ENCODE data around the gene LGR4.
"Not testable (repeated sequence)": the region's sequence is repeated elsewhere in the genome, so short reads cannot be mapped to it uniquely, and the experiment has no call there.

LGR4 gene

GRCh38 chr11:27455667-27456066 lies 16.9 kb downstream of the LGR4 start:
- no peak for DNase-seq

- no peak for DNase-seq
Observed at GRCh38 chr11:27453701-27454100, 18.9 kb downstream of the LGR4 start.

GRCh38 chr11:27452147-27452546 lies 20.4 kb downstream of the LGR4 start:
- DNase-seq, result no peak

- no peak for DNase-seq
Observed at GRCh38 chr11:27451244-27451965, 21.2 kb downstream of the LGR4 start.

GRCh38 chr11:27448184-27448540 lies 24.4 kb downstream of the LGR4 start:
- not testable (repeated sequence) for DNase-seq

DNA sequence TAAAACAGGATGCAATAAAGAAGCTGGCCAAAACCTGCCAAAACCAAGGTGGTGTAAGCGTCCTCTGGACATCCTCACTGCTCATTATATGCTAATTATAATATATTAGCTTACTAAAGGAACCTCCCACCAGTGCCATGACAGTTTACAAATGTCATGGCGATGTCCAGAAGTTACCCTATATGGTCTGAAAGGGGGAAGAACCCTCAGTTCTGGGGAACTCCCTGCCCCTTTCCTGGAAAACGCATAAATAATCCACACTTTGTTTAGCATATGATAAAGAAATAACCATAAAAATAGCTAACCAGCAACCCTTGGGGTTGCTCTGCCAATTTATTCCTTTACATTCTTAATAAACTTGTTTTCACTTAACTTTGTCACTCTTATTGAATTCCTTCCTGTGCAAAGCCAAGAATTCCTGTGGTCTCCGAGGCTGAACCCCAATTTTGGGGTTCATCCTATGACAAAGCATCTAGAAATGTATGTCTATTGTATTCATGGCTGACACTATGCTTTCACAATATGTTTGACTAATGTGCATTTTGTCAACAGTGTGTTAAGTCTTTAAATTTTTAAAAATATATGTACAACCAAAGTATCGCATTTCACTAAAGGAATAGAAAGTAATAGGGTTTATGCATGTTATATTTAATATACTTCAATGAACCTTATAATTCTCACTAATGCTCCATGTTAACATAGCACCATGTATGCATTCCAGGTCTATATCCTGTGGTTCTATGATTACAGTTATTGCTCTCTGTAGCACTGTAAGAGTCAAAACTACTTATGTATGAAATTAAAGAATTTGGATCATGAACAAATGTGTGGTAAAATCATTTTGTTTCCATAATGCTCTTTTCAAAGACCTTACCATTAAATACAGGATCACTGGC lies 25.1 kb downstream of the LGR4 start:
- DNase-seq, result no peak

- DNase-seq, result no peak
Observed at GRCh38 chr11:27445625-27446024, 27.0 kb downstream of the LGR4 start.

- no peak for DNase-seq
Observed at GRCh38 chr11:27444801-27445215, 27.8 kb downstream of the LGR4 start.

DNA sequence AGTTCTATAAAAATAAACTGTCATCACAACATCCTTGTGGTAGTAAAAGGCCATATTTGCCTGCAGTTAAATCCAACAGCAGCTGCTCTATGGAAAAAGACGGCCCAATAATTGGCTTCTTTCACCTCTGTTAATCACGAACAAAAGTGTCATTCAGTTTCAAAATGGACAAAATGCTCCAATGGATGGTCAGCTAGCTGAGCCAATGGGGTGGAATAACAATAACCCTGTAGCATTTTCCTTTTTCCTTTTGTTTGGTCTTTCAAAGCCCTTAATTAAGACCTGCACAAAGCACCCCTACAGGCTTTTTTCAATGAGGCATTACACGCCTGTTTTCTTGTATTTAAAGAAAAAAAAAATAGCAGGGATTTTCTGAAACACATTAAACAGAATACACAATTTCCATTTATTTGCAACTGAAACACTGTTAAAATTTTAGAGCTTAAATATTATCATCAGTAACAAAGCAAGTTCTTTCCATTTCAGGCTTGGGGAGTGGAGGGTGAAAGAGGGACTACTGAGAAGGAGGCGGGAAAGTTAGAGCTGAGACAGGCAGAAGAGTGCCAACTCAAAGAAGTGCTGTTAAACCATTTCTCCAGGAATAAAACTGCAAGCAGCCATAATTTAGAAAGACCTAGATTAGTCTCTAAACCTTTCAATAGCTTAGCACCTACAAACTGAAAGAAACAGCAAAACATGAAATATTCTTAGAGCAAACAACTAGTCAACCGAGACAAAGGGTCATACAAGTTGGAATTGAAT lies 28.7 kb downstream of the LGR4 start:
- no peak for DNase-seq

- DNase-seq, result no peak
Observed at GRCh38 chr11:27443227-27443626, 29.4 kb downstream of the LGR4 start.

DNA sequence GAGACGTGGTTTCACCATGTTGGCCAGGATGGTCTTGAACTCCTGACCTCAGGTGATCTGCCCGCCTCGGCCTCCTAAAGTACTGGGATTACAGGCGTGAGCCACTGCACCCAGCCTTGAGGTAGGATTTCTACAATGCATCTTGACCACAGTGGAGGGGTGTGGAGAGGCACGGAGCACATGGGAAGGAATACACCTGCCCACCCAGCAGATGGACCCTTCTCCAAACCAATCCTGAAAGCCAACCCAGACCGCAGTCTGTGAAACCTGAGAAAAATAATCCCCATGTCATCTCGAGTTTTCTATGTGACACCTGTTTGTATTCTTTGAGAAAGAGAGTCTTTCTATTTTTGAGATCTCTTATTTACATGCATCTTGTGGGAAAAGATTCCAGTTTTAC lies 32.5 kb downstream of the LGR4 start:
- no peak for DNase-seq

- no peak for DNase-seq
Observed at GRCh38 chr11:27438595-27438981, 34.0 kb downstream of the LGR4 start.

DNA sequence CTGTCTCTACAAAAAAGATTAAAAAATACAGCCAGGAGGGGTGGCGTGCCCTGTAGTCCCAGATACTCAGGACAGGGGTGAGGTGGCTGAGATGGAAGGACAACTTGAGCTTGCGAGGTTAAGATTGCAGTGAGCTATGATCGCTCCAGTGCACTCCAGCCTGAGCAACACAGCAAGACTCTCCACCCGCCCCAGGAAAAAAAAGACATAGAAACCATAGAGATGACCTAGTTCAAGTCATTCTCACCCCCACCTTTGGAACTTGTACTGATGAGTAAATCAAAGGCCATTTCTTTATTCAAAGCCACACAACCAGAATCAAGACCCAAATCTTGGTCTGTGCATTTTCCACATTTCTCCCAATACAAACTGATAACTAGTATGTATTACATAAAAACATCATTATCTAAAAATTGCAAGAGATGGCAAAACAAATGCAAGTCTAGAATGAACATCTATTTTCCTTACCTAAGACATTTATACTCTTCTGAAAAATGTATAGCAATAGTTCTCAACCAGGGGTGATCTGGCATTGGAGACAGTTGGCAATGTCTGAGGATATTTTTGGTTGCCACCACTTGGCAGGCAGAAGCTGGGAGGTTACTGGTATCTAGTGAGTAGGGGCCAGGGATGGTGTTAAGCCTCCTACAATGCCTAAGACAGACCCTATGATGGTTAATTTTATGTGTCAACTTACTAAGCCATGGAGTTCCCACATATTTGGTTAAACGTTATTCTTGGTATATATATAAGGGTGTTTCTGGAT lies 34.6 kb downstream of the LGR4 start:
- no peak for DNase-seq

GRCh38 chr11:27436916-27437315 lies 35.7 kb downstream of the LGR4 start:
- no peak for DNase-seq

DNA sequence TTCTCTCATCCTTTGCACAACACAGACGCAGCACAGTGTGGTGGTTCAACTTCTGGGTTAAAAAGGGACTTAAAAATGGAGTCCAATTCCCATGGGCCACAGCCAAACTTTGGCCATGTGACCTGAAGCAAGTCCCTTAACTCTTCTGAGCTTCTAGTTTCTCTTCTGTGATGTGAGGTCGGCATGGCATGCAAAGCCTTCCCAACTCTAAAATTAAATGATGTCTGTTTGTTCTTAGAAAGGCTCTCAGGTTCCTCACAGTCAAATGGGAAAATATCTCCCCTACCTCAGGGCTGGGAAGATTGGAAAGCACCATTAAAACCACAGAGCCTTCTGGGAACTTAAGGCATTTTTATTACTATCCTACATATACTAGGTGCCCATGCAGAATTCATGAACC lies 38.8 kb downstream of the LGR4 start:
- no peak for DNase-seq

DNA sequence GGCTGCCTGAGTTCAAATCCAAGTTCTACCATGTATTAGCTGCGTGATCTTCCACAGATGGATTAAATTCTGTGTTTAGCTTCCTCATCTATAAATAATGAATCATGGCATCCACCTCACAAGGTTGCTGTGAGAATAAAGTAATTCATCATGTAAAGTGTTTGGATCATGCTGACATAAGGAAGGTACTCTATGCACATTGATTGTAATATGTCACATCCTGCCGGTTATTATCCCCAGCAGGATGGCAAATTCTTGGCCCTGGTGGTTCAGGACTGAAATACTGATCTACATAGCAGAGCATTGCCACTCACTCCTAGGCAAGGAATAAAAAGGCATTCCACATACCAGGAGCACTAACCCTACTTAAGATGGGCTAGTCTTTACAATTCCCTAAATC lies 40.8 kb downstream of the LGR4 start:
- DNase-seq, result no peak

GRCh38 chr11:27429761-27430393 lies 42.7 kb downstream of the LGR4 start:
- no peak for DNase-seq

GRCh38 chr11:27427183-27427980 lies 45.2 kb downstream of the LGR4 start:
- no peak for DNase-seq

DNA sequence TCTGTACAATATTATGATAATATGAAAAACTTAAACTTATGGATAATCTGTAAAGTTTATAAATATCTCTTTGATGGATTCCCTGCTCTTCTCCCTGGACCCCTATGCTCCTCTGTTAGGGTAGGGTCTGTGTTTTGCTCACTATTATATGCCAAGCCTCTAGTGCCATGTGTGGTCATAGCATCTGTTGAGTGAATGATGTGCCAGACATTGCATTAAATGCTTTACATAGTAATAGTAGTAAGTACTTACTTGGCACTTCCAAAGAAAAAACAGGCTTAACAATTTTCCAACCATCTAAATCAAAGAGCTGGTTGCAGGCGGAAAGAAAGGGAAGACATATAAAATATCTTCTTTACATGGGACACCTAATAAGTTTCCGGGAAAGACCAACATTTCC lies 46.8 kb downstream of the LGR4 start:
- no peak for DNase-seq

GRCh38 chr11:27423125-27423524 lies 49.5 kb downstream of the LGR4 start:
- DNase-seq, result no peak

DNA sequence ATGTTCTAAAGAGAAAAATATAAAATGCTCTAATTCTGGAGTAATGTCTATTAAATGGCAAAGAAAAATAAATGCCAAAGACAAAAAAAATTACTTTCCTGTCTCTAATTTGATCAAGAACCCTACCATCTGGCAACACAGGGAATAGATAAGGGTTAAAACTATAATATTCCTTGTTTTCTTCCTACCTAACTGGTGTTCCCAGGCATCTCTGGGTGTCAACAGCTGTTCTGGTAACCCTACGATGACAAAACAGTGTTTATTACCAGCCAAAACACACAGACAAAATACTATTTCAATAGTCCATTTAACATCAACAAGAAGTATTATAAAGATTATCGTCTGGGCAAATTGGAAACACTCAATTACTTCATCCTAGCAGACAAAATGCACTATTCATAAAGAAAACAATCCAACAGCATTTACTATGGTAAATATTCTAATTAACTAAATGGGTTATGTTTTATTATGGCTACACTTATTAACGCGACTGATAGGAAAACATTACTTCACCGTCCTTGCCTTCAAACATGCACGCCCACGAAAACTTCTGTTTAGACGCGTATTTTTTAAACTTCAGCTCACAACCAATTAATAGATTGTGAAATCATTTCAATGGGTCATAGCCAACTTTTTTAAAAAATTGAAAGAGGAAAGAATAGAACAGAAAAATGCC lies 50.6 kb downstream of the LGR4 start:
- no peak for DNase-seq
